DOHH2 (cell line): ENCODE data around the gene DZIP1.

Experiments
- H3F3A ChIP-seq: fragments of 200-600 bp; sonication (generic), shearing (Covaris generic); 2 replicates; pipeline ENCODE4 v1.6.0; 2016; ENCODE audit warnings: antibody characterized with exemption, mild to moderate bottlenecking; ENCODE audit not compliant: control insufficient read depth, insufficient read depth
- H3K27ac ChIP-seq: fragments of 200-600 bp; sonication (generic); 2 replicates; pipeline ENCODE4 v1.5.1; 2014; ENCODE audit warnings: low read depth, mild to moderate bottlenecking, low read length, moderate library complexity
- H3K27me3 ChIP-seq: fragments of 200-600 bp; sonication (generic); 2 replicates; pipeline ENCODE4 v1.6.1; 2014; ENCODE audit warnings: mild to moderate bottlenecking, low read length, mixed read lengths; ENCODE audit not compliant: control insufficient read depth
- H3K36me3 ChIP-seq: fragments of 200-600 bp; sonication (generic); 2 replicates; pipeline ENCODE4 v1.6.1; 2014; ENCODE audit warnings: mild to moderate bottlenecking, low read length, moderate library complexity, mixed read lengths; ENCODE audit not compliant: control insufficient read depth
- H3K4me1 ChIP-seq: fragments of 200-600 bp; sonication (generic); 2 replicates; pipeline ENCODE4 v1.6.1; 2014; ENCODE audit warnings: mild to moderate bottlenecking, low read length, mixed read lengths; ENCODE audit not compliant: control insufficient read depth
- H3K4me2 ChIP-seq: fragments of 200-600 bp; sonication (generic); 2 replicates; pipeline ENCODE4 v1.6.0; 2014; ENCODE audit warnings: mild to moderate bottlenecking, low read length, moderate library complexity
- H3K4me3 ChIP-seq: fragments of 200-600 bp; sonication (generic); 2 replicates; pipeline ENCODE4 v1.5.1; 2014; ENCODE audit warnings: mild to moderate bottlenecking, low read length, mixed read lengths
- H3K79me2 ChIP-seq: fragments of 200-600 bp; sonication (generic); 2 replicates; pipeline ENCODE4 v1.6.1; 2014; ENCODE audit warnings: mild to moderate bottlenecking, low read length, mixed read lengths; ENCODE audit not compliant: control insufficient read depth
- H3K9me2 ChIP-seq: fragments of 200-600 bp; sonication (generic); replicated peaks from 2 replicates; pipeline ENCODE4 v1.6.1; 2014; ENCODE audit warnings: mild to moderate bottlenecking, low read length, mixed read lengths; ENCODE audit not compliant: control insufficient read depth
- H3K9me3 ChIP-seq: fragments of 200-600 bp; sonication (generic); 2 replicates; pipeline ENCODE4 v1.6.1; 2014; ENCODE audit warnings: antibody characterized with exemption, low read length, mixed read lengths; ENCODE audit not compliant: control insufficient read depth, insufficient read depth
- H4K20me1 ChIP-seq: fragments of 200-600 bp; sonication (generic); 2 replicates; pipeline ENCODE4 v1.6.0; 2014; ENCODE audit warnings: low read depth, mild to moderate bottlenecking, antibody characterized with exemption, low read length, moderate library complexity; ENCODE audit not compliant: control insufficient read depth, insufficient read depth
- CTCF ChIP-seq: fragments of 200-600 bp; sonication (generic); IDR thresholded peaks from one replicate; pipeline ENCODE4 v1.5.1; 2014; ENCODE audit warnings: antibody characterized with exemption, mild to moderate bottlenecking, low read depth, low read length; ENCODE audit not compliant: poor library complexity, severe bottlenecking
- EZH2phosphoT487 ChIP-seq: fragments of 200-600 bp; sonication (generic); IDR thresholded peaks from 2 replicates; pipeline ENCODE4 v1.6.1; 2017; ENCODE audit warnings: borderline replicate concordance, mild to moderate bottlenecking, antibody characterized with exemption, low read length, moderate library complexity, mixed read lengths

DZIP1 gene

GRCh38 chr13:95620030-95620824 is 24.3 kb downstream of the DZIP1 start:
- Histone ChIP-seq H3K79me2 (no peaks in the 10 kb centered on the region), H3K9me2 (no peaks in the 10 kb centered on the region), H3K36me3 (no peaks in the 10 kb centered on the region), H3K9me3 (no peaks in the 10 kb centered on the region), H4K20me1 (no peaks in the 10 kb centered on the region), H3K4me1 (no peaks in the 10 kb centered on the region), H3K27me3 (0 out of 2 replicates have a peak, but pooled peaks cover 4% of the 10 kb centered on the region), H3K4me2 (no peak overlapping the region), H3K27ac (no peak overlapping the region), H3F3A (no peaks in the 10 kb centered on the region), H3K4me3 (no peak overlapping the region)
- TF ChIP-seq EZH2phosphoT487 (no peak), CTCF (no peak)

GRCh38 chr13:95615539-95615938 is 29.0 kb downstream of the DZIP1 start:
- Histone ChIP-seq H3K36me3 (no peaks in the 10 kb centered on the region), H3K79me2 (no peaks in the 10 kb centered on the region), H3K4me2 (no peak overlapping the region), H3K9me2 (no peaks in the 10 kb centered on the region), H3K27ac (no peak overlapping the region), H3K9me3 (no peaks in the 10 kb centered on the region), H3F3A (no peaks in the 10 kb centered on the region), H3K4me1 (no peaks in the 10 kb centered on the region), H3K4me3 (no peak overlapping the region), H3K27me3 (no peaks in the 10 kb centered on the region), H4K20me1 (no peaks in the 10 kb centered on the region)
- no peak for TF ChIP-seq CTCF
- no peak for TF ChIP-seq EZH2phosphoT487

GRCh38 chr13:95614641-95615245 is 29.8 kb downstream of the DZIP1 start:
- Histone ChIP-seq H3K27ac (no peak overlapping the region), H3F3A (no peaks in the 10 kb centered on the region), H3K9me3 (no peaks in the 10 kb centered on the region), H3K27me3 (no peaks in the 10 kb centered on the region), H3K4me1 (no peaks in the 10 kb centered on the region), H4K20me1 (no peaks in the 10 kb centered on the region), H3K9me2 (no peaks in the 10 kb centered on the region), H3K79me2 (no peaks in the 10 kb centered on the region), H3K4me3 (no peak overlapping the region), H3K4me2 (no peak overlapping the region), H3K36me3 (no peaks in the 10 kb centered on the region)
- TF ChIP-seq CTCF = no peak
- TF ChIP-seq EZH2phosphoT487 = no peak
